GM12865 (cell line): ENCODE data around the gene SLC17A1.

Experiments
- DNase-seq: peaks from one replicate; pipeline ENCODE4 v3.0.0; 2010; ENCODE audit warnings: low read depth
- H3K4me3 ChIP-seq: 2 replicates; pipeline ENCODE4 v1.5.1; 2011; ENCODE audit warnings: mild to moderate bottlenecking, low read depth, low read length, control low read depth
- TF ChIP-seq, protein P1 (sequence below): IDR thresholded peaks from 2 replicates; pipeline ENCODE4 v1.5.1; 2011; ENCODE audit warnings: low read length, control low read depth, low read depth, inconsistent platforms; ENCODE audit not compliant: insufficient read depth; ENCODE audit errors: missing control alignments

SLC17A1 gene

DNA sequence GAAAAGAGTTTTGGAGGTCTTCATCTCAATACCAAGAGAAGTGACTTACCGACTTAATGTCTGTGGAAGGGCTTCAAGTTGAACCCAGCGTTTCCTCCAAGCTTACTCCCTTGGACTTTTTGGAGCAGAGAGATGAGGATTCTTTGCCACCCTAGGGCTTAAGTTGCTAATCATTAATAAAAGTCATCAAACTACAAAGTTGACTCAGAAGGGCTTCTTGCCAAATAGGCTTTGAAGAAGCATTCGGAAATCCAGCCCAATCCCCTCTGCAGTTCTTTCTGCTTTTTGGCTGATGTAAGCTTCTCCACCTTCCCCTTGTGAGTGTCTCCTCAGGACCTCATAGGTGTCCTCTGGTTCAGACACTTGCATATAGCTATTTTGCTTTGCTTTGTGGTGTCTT lies 42.3 kb upstream of the SLC17A1 start, which contains the start of gene SLC17A3:
SLC17A3 (minus strand) TSS at position 126 of the 400 bp plus-strand sequence. CDS start 5,856 bp downstream, outside the sequence.
- H3K4me3 ChIP-seq: no peak within 1 kb of the TSS

DNA sequence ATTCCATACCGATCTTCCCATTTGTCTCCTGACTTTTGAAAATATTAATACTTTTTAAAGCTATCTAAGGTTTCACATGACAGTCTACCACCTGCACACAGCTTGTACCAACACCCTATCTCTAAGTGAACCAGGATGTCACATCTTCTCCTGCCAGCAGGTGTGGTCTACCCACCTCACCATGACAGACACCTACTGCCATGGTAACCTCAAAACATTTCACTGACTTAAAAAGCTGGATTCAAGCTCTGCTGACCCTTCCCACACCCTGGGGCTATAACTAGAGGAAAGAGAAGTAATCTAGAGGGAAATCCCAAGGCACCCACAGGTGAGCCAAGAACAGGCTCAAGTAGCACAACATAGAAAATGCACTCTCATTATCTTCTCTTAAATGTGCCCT lies 41.0 kb upstream of the SLC17A1 start:
- TF ChIP-seq, protein P1, sequence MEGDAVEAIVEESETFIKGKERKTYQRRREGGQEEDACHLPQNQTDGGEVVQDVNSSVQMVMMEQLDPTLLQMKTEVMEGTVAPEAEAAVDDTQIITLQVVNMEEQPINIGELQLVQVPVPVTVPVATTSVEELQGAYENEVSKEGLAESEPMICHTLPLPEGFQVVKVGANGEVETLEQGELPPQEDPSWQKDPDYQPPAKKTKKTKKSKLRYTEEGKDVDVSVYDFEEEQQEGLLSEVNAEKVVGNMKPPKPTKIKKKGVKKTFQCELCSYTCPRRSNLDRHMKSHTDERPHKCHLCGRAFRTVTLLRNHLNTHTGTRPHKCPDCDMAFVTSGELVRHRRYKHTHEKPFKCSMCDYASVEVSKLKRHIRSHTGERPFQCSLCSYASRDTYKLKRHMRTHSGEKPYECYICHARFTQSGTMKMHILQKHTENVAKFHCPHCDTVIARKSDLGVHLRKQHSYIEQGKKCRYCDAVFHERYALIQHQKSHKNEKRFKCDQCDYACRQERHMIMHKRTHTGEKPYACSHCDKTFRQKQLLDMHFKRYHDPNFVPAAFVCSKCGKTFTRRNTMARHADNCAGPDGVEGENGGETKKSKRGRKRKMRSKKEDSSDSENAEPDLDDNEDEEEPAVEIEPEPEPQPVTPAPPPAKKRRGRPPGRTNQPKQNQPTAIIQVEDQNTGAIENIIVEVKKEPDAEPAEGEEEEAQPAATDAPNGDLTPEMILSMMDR: no peak

More for the DNA sequence above, 42.3 kb upstream of the SLC17A1 start, which contains the start of gene SLC17A3:
- no peak for DNase-seq
- TF ChIP-seq, protein P1: no peak

DNA sequence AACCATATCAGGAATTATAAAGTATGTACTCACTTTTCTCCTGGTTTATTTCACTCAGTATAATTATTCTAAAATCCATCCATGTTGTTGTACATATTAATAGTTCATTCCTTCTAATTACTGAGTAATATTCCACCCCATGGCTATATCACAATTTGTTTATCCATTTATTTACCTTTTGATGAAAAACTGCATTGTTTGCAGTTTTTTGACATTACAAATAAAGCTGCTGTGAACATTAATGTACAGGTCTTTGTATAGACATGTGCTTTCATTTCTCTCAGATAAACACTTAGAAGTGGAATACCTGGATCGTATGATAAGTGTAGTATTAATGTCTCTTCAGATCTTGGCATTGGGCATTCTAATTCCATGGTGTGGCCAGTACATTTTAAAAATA lies 38.0 kb upstream of the SLC17A1 start:
- no peak for DNase-seq
- H3K4me3 ChIP-seq: no peak overlapping the region
- TF ChIP-seq, protein P1: no peak

More for the DNA sequence above, 41.0 kb upstream of the SLC17A1 start:
- H3K4me3 ChIP-seq: no peak overlapping the region
- no peak for DNase-seq

DNA sequence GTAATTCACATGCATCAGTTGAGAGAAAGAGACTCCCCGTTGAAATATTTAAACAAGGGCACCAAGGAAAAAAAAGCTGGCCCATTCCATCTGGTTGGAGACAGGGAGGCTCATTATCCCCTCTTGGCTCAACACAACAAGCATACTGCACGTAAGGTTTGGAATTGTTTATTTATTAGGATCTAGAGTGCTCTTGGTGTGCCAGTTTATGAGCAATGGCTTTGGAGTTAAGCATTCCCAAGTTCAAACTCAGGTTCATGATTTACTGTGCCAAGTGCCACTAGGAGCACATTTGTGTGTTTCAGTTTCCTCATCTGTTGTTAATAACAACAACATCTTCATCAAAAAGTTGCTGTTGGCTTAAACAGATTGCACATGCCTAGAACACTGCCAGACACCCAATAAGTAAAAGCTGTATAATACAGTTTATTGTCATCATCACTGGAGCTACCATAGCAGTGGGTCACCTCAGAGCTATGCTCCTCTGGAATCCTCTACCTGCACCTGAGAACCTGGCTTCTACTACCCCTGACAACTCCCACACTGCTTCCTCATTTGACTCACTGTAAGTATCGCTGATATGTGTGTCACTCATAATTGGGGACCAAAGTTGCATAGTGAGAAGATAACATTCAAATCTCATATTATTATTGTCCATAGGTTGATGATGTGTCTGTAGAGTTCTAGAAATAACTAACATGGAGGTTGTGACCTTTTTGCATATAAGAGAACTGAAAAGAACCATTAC lies 36.8 kb upstream of the SLC17A1 start:
- H3K4me3 ChIP-seq: no peak overlapping the region
- DNase-seq: no peak
- TF ChIP-seq, protein P1: no peak

DNA sequence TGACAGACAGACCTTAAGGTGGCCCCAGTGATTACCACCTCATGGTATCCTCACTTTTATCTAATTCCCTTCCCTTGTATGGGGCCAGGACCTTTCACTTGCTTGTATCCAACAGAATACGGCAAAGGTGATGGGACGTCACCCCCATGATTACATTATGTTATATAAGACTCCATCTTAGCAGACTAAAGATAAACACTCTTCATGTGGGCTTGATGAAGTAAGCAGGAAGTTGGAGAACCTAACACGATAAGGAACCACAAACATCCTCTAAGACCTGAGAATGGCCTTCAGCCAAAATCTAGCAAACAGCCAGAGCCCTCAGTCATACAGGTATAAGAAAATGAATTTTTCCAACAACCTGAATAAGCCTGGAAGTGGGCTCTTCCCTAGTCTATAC lies 34.2 kb upstream of the SLC17A1 start:
- no peak overlapping the region for H3K4me3 ChIP-seq
- no peak for DNase-seq
- TF ChIP-seq, protein P1: no peak

DNA sequence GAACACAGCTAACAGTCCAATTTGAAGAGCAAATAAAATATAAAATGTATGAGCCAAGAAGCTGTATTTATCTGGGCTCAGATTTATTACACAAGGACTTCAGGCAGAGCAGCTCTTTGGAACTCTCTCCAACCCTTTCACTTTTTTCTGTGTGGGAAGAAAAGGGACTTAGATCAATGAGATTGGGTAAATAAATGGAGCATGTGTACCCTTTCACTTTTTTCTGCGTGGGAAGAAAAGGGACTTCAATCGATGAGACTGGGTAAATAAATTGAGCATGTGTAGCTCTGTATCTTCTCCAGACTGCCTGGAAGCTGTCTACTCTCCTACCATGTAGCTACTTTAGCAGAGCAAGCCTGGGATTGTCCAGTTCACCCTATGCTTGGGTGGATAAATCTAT lies 31.5 kb upstream of the SLC17A1 start:
- TF ChIP-seq, protein P1: no peak
- DNase-seq: no peak

GRCh38 chr6:25862199-25862598 lies 30.3 kb upstream of the SLC17A1 start:
- TF ChIP-seq, protein P1: no peak
- no peak for DNase-seq
- no peak overlapping the region for H3K4me3 ChIP-seq

More for the DNA sequence above, 31.5 kb upstream of the SLC17A1 start:
- no peak overlapping the region for H3K4me3 ChIP-seq
